B cell (primary cell): ENCODE results near the gene FRMPD1.

Experiments
- CTCF ChIP-seq: fragments of 200-600 bp; IDR thresholded peaks from one replicate; pipeline ENCODE4 v1.8.0; 2022; ENCODE audit warnings: antibody characterized with exemption, mild to moderate bottlenecking
- EZH2 ChIP-seq: IDR thresholded peaks from 2 replicates; pipeline ENCODE4 v1.6.1; 2012; ENCODE audit warnings: borderline replicate concordance, low read depth, mild to moderate bottlenecking, moderate library complexity, low read length; ENCODE audit not compliant: insufficient read depth, poor library complexity, severe bottlenecking

GRCh38 chr9:37667706-37668105 is 17.0 kb downstream of the FRMPD1 start:
- no peak for TF ChIP-seq EZH2
- no peak for TF ChIP-seq CTCF
